Measurements from ENCODE around the gene PLEKHG3.

The PLEKHG3 gene

DNA sequence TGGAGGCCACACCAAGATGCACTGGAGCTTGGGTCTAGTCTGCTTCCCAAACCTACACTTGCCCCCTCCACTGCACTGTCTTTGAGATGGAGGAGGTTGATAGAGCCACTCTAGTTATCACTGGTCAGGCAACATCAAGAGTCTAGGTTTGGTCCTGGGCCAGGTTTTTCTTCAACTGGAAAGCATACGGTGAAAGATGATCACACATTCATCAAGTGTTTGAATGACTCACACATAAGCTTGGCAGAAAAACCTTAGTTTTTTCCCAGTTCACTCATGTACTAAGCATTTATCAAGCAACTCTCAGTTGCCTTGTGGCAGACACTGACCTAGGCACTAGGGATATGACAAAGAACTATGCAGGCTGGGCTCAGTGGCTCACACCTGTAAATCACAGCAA lies 84.5 kb downstream of the PLEKHG3 start:
- no peak overlapping the region for H3K4me3 ChIP-seq (ENCODE audit: low read depth in 1 of 2, low read length in 2 of 2)
- no peaks in the 10 kb centered on the region for H3K36me3 ChIP-seq (ENCODE audit: control insufficient read depth in 1 of 2, insufficient read depth in 2 of 2, low read length in 2 of 2)
- H3K9me3 ChIP-seq (ENCODE audit: control insufficient read depth in 1 of 2, low read length in 2 of 2): no peaks in the 10 kb centered on the region
- no peak overlapping the region for H3K9ac ChIP-seq (ENCODE audit: low read depth in 1 of 2, low read length in 2 of 2)
- peaks cover 0 to under 1% of the 10 kb centered on the region in 2 donors for H3K27me3 ChIP-seq (ENCODE audit: control insufficient read depth in 1 of 2, insufficient read depth in 2 of 2, low read length in 2 of 2)
- H3K4me1 ChIP-seq (ENCODE audit: control insufficient read depth in 1 of 2, insufficient read depth in 2 of 2, low read length in 2 of 2): peaks cover 0 to 3% of the 10 kb centered on the region in 2 donors
- H3K27ac ChIP-seq (ENCODE audit: low read depth, low read length): no peak overlapping the region

- no peaks in the 10 kb centered on the region for H3K9me3 ChIP-seq (ENCODE audit: control insufficient read depth in 1 of 2, low read length in 2 of 2)
- H3K36me3 ChIP-seq (ENCODE audit: control insufficient read depth in 1 of 2, insufficient read depth in 2 of 2, low read length in 2 of 2): no peaks in the 10 kb centered on the region
- no peak overlapping the region for H3K4me3 ChIP-seq (ENCODE audit: low read depth in 1 of 2, low read length in 2 of 2)
- peaks cover 0 to 3% of the 10 kb centered on the region in 2 donors for H3K4me1 ChIP-seq (ENCODE audit: control insufficient read depth in 1 of 2, insufficient read depth in 2 of 2, low read length in 2 of 2)
- H3K27me3 ChIP-seq (ENCODE audit: control insufficient read depth in 1 of 2, insufficient read depth in 2 of 2, low read length in 2 of 2): no peaks in the 10 kb centered on the region
- no peak overlapping the region for H3K27ac ChIP-seq (ENCODE audit: low read depth, low read length)
- H3K9ac ChIP-seq (ENCODE audit: low read depth in 1 of 2, low read length in 2 of 2): no peak overlapping the region
Measured at GRCh38 chr14:64789696-64790095, 85.5 kb downstream of the PLEKHG3 start.

- no peak overlapping the region for H3K27ac ChIP-seq (ENCODE audit: low read depth, low read length)
- no peaks in the 10 kb centered on the region for H3K27me3 ChIP-seq (ENCODE audit: control insufficient read depth in 1 of 2, insufficient read depth in 2 of 2, low read length in 2 of 2)
- H3K36me3 ChIP-seq (ENCODE audit: control insufficient read depth in 1 of 2, insufficient read depth in 2 of 2, low read length in 2 of 2): no peaks in the 10 kb centered on the region
- no peaks in the 10 kb centered on the region for H3K9me3 ChIP-seq (ENCODE audit: control insufficient read depth in 1 of 2, low read length in 2 of 2)
- H3K4me1 ChIP-seq (ENCODE audit: control insufficient read depth in 1 of 2, insufficient read depth in 2 of 2, low read length in 2 of 2): peaks cover 0 to 3% of the 10 kb centered on the region in 2 donors
- H3K9ac ChIP-seq (ENCODE audit: low read depth in 1 of 2, low read length in 2 of 2): no peak overlapping the region
- no peak overlapping the region for H3K4me3 ChIP-seq (ENCODE audit: low read depth in 1 of 2, low read length in 2 of 2)
Measured at GRCh38 chr14:64790478-64790877, 86.3 kb downstream of the PLEKHG3 start.

- Histone ChIP-seq H3K27ac (ENCODE audit: low read depth, low read length) (no peak overlapping the region), H3K4me3 (ENCODE audit: low read depth in 1 of 2, low read length in 2 of 2) (no peak overlapping the region), H3K9ac (ENCODE audit: low read depth in 1 of 2, low read length in 2 of 2) (no peak overlapping the region), H3K27me3 (ENCODE audit: control insufficient read depth in 1 of 2, insufficient read depth in 2 of 2, low read length in 2 of 2) (no peaks in the 10 kb centered on the region), H3K36me3 (ENCODE audit: control insufficient read depth in 1 of 2, insufficient read depth in 2 of 2, low read length in 2 of 2) (no peaks in the 10 kb centered on the region), H3K9me3 (ENCODE audit: control insufficient read depth in 1 of 2, low read length in 2 of 2) (no peaks in the 10 kb centered on the region), H3K4me1 (ENCODE audit: control insufficient read depth in 1 of 2, insufficient read depth in 2 of 2, low read length in 2 of 2) (no peaks in the 10 kb centered on the region)
Measured at GRCh38 chr14:64792231-64792630, 88.0 kb downstream of the PLEKHG3 start.

GRCh38 chr14:64792871-64793560 lies 88.8 kb downstream of the PLEKHG3 start:
- no peak overlapping the region for H3K27ac ChIP-seq (ENCODE audit: low read depth, low read length)
- no peaks in the 10 kb centered on the region for H3K9me3 ChIP-seq (ENCODE audit: control insufficient read depth in 1 of 2, low read length in 2 of 2)
- no peak overlapping the region for H3K9ac ChIP-seq (ENCODE audit: low read depth in 1 of 2, low read length in 2 of 2)
- no peak overlapping the region for H3K4me3 ChIP-seq (ENCODE audit: low read depth in 1 of 2, low read length in 2 of 2)
- no peaks in the 10 kb centered on the region for H3K36me3 ChIP-seq (ENCODE audit: control insufficient read depth in 1 of 2, insufficient read depth in 2 of 2, low read length in 2 of 2)
- no peaks in the 10 kb centered on the region for H3K4me1 ChIP-seq (ENCODE audit: control insufficient read depth in 1 of 2, insufficient read depth in 2 of 2, low read length in 2 of 2)
- H3K27me3 ChIP-seq (ENCODE audit: control insufficient read depth in 1 of 2, insufficient read depth in 2 of 2, low read length in 2 of 2): no peaks in the 10 kb centered on the region

DNA sequence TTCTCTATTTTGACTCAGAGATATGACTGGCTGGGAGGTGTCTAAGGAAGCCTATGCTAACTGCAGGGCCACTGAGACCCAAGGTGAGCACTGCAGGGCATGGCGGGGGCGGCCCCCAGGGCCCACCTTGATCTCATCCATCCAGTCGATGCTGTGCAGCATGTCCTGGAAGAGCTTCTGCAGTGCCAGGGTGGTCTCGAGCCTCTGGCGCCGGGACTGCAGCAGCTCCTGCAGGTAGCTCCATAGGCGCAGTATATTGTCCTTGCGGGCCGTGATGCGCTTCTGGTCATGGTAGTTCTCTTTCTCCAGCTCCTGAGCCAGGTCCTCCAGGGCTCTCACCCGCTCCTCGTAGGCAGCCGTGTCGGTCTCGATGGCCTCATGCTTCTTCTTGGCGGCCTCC lies 91.0 kb downstream of the PLEKHG3 start:
- Histone ChIP-seq H3K4me3 (ENCODE audit: low read depth in 1 of 2, low read length in 2 of 2) (no peak overlapping the region), H3K9ac (ENCODE audit: low read depth in 1 of 2, low read length in 2 of 2) (no peak overlapping the region), H3K36me3 (ENCODE audit: control insufficient read depth in 1 of 2, insufficient read depth in 2 of 2, low read length in 2 of 2) (no peaks in the 10 kb centered on the region), H3K27me3 (ENCODE audit: control insufficient read depth in 1 of 2, insufficient read depth in 2 of 2, low read length in 2 of 2) (no peaks in the 10 kb centered on the region), H3K9me3 (ENCODE audit: control insufficient read depth in 1 of 2, low read length in 2 of 2) (no peaks in the 10 kb centered on the region), H3K4me1 (ENCODE audit: control insufficient read depth in 1 of 2, insufficient read depth in 2 of 2, low read length in 2 of 2) (no peaks in the 10 kb centered on the region), H3K27ac (ENCODE audit: low read depth, low read length) (no peak overlapping the region)

DNA sequence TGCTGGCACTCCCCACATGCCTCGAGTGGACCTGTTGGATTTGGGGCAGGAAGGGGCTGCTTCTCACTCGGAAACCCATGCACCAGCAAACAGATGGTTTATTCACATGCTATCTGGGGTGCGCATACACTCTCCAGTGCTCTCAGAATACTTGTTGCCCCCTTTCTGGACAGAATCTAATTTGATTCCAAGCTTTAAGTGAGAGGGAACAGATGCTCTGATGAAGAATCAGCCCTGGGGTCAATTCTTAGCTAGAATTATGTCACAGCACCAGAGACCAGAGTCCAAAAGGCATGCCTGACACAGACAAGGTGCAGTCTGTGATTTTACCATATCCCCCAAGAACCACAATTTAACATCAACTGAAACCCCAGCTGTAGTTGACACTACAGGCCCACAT lies 91.7 kb downstream of the PLEKHG3 start:
- Histone ChIP-seq H3K27me3 (ENCODE audit: control insufficient read depth in 1 of 2, insufficient read depth in 2 of 2, low read length in 2 of 2) (no peaks in the 10 kb centered on the region), H3K9me3 (ENCODE audit: control insufficient read depth in 1 of 2, low read length in 2 of 2) (no peaks in the 10 kb centered on the region), H3K4me1 (ENCODE audit: control insufficient read depth in 1 of 2, insufficient read depth in 2 of 2, low read length in 2 of 2) (no peaks in the 10 kb centered on the region), H3K9ac (ENCODE audit: low read depth in 1 of 2, low read length in 2 of 2) (no peak overlapping the region), H3K27ac (ENCODE audit: low read depth, low read length) (no peak overlapping the region), H3K4me3 (ENCODE audit: low read depth in 1 of 2, low read length in 2 of 2) (no peak overlapping the region), H3K36me3 (ENCODE audit: control insufficient read depth in 1 of 2, insufficient read depth in 2 of 2, low read length in 2 of 2) (no peaks in the 10 kb centered on the region)

- Histone ChIP-seq H3K36me3 (ENCODE audit: control insufficient read depth in 1 of 2, insufficient read depth in 2 of 2, low read length in 2 of 2) (no peaks in the 10 kb centered on the region), H3K4me1 (ENCODE audit: control insufficient read depth in 1 of 2, insufficient read depth in 2 of 2, low read length in 2 of 2) (no peaks in the 10 kb centered on the region), H3K9ac (ENCODE audit: low read depth in 1 of 2, low read length in 2 of 2) (no peak overlapping the region), H3K4me3 (ENCODE audit: low read depth in 1 of 2, low read length in 2 of 2) (no peak overlapping the region), H3K27me3 (ENCODE audit: control insufficient read depth in 1 of 2, insufficient read depth in 2 of 2, low read length in 2 of 2) (no peaks in the 10 kb centered on the region), H3K27ac (ENCODE audit: low read depth, low read length) (no peak overlapping the region), H3K9me3 (ENCODE audit: control insufficient read depth in 1 of 2, low read length in 2 of 2) (no peaks in the 10 kb centered on the region)
Measured at GRCh38 chr14:64796369-64796768, 92.1 kb downstream of the PLEKHG3 start.

GRCh38 chr14:64799555-64799954 lies 95.3 kb downstream of the PLEKHG3 start:
- Histone ChIP-seq H3K36me3 (ENCODE audit: control insufficient read depth in 1 of 2, insufficient read depth in 2 of 2, low read length in 2 of 2) (no peaks in the 10 kb centered on the region), H3K9ac (ENCODE audit: low read depth in 1 of 2, low read length in 2 of 2) (no peak overlapping the region), H3K27me3 (ENCODE audit: control insufficient read depth in 1 of 2, insufficient read depth in 2 of 2, low read length in 2 of 2) (no peaks in the 10 kb centered on the region), H3K9me3 (ENCODE audit: control insufficient read depth in 1 of 2, low read length in 2 of 2) (no peaks in the 10 kb centered on the region), H3K4me1 (ENCODE audit: control insufficient read depth in 1 of 2, insufficient read depth in 2 of 2, low read length in 2 of 2) (no peaks in the 10 kb centered on the region), H3K27ac (ENCODE audit: low read depth, low read length) (no peak overlapping the region), H3K4me3 (ENCODE audit: low read depth in 1 of 2, low read length in 2 of 2) (no peak overlapping the region)

All from duodenal mucosa (tissue), 2 donors.